C4-2B (cell line): ENCODE data around the gene RNASE7.

Experiments used
- ZFX ChIP-seq: fragments of 450-650 bp; IDR thresholded peaks from 2 replicates; pipeline ENCODE4 v1.6.1; 2017
- TF ChIP-seq, protein P1 (sequence below): fragments of 450-650 bp; conservative IDR thresholded peaks from 2 replicates; pipeline ENCODE4 v1.5.1; 2017; ENCODE audit warnings: mild to moderate bottlenecking

DNA sequence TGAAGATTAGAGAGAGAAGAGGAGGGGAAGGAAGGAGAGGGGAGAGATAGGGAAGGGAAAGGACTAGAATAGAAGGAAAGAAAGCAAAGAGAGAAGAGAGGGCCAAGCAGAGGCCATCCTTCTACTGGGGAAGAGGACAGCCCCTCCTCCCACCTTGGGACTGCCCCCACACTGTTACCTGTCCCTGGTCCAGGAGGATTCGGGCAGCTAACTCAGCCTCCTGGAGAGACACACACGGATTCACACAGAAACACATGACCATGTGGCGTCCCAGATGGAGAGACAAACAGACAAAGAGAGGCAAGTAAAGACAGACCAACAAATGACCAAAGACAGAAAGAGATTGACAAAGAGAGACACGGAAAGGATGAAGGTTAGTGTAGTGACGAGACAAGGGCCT is 19.5 kb upstream of the RNASE7 start:
- TF ChIP-seq, protein P1, sequence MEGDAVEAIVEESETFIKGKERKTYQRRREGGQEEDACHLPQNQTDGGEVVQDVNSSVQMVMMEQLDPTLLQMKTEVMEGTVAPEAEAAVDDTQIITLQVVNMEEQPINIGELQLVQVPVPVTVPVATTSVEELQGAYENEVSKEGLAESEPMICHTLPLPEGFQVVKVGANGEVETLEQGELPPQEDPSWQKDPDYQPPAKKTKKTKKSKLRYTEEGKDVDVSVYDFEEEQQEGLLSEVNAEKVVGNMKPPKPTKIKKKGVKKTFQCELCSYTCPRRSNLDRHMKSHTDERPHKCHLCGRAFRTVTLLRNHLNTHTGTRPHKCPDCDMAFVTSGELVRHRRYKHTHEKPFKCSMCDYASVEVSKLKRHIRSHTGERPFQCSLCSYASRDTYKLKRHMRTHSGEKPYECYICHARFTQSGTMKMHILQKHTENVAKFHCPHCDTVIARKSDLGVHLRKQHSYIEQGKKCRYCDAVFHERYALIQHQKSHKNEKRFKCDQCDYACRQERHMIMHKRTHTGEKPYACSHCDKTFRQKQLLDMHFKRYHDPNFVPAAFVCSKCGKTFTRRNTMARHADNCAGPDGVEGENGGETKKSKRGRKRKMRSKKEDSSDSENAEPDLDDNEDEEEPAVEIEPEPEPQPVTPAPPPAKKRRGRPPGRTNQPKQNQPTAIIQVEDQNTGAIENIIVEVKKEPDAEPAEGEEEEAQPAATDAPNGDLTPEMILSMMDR, result no peak
- TF ChIP-seq ZFX, result no peak
